Measurements from ENCODE around the gene CISH. TPM values are rescaled to one million over a fixed set of nuclear protein-coding genes. Genes with fewer than 3 reads are reported as not detected.

The CISH gene
- total RNA-seq, 1 experiment from 2014 or later, result 1.7 TPM

DNA sequence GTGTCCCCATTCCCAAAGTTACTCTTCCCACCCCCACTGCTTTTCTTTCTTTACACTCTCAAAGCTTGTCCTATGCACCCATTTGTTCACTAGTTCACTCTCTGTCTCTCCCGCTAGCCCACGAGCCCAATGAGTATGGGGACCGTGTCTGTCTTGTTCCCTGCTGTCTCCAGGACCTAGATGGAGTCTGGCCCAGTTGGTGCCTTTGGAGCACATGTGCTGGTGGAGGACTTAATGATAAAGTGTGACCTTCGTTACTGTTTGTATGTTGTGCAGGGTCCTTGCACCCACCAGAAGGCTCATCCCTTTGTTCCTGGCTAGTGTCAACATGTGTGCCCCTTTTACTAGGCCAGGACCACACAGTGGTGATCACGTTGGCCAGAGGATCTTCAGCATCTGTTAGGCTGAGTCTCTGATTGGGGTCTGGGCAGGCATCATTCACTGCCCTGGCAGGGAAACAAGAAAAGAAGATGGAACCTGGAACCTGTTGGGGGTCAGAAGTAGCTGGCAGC, 7.4 kb downstream of the CISH start:
- no peak overlapping the region for H3T11ph ChIP-seq (ENCODE audit: low read length)
- H3K23me2 ChIP-seq (ENCODE audit: insufficient read length, low read depth, low read length, poor library complexity, severe bottlenecking), result no peaks in the 10 kb centered on the region
- H3K27me3 Mint-ChIP-seq (ENCODE audit: low read depth), result peaks cover 4% of the 10 kb centered on the region; the same call in 1 of the 2 replicates
- H3K9me3 ChIP-seq (ENCODE audit: control insufficient read depth, low read depth, low read length), result no peaks in the 10 kb centered on the region
- no peak overlapping the region for H3K56ac ChIP-seq (ENCODE audit: insufficient read length, low read depth, low read length)
- H2AK5ac ChIP-seq (ENCODE audit: insufficient read length, low read length), result no peak overlapping the region
- no peak overlapping the region for H3K23ac ChIP-seq (ENCODE audit: insufficient read length, low read depth, low read length)
- no peak overlapping the region for H4K91ac ChIP-seq (ENCODE audit: insufficient read length, low read depth, low read length)
- H3K4me2 ChIP-seq (ENCODE audit: insufficient read depth, insufficient read length, low read length), result no peak overlapping the region
- no peak overlapping the region for H4K5ac ChIP-seq (ENCODE audit: insufficient read length, low read depth, low read length)
- no peak overlapping the region for H3K4me3 Mint-ChIP-seq
- H3K9ac ChIP-seq (ENCODE audit: extremely low read depth, insufficient read length, low read length), result no peak overlapping the region
- no peak overlapping the region for H2BK20ac ChIP-seq (ENCODE audit: low read depth, low read length, poor library complexity, severe bottlenecking)
- no peak overlapping the region for H3K27ac ChIP-seq (ENCODE audit: insufficient read length, low read depth, low read length)
- peaks cover 0 to 1% (median 0%) of the 10 kb centered on the region in 3 experiments; a peak in 1 of 7 replicates for H3K36me3 Mint-ChIP-seq (ENCODE audit: insufficient read depth in 1 of 3, low read depth in 3 of 3)
- no peak overlapping the region for H3K27ac Mint-ChIP-seq
- no peaks in the 10 kb centered on the region for H3K27me3 ChIP-seq (ENCODE audit: insufficient read depth, low read length)
- no peaks in the 10 kb centered on the region for H3K4me1 Mint-ChIP-seq
- H2BK12ac ChIP-seq (ENCODE audit: insufficient read length, low read depth, low read length), result no peak overlapping the region
- no peak overlapping the region for H4K8ac ChIP-seq (replicated peaks; ENCODE audit: insufficient read length, low read depth, low read length)
- no peaks in the 10 kb centered on the region for H3K79me2 ChIP-seq (ENCODE audit: insufficient read depth, low read length)
- H3K18ac ChIP-seq (ENCODE audit: insufficient read length, low read depth, low read length), result no peak overlapping the region
- no peaks in the 10 kb centered on the region for H3K79me1 ChIP-seq (ENCODE audit: insufficient read depth, low read depth, low read length, poor library complexity, severe bottlenecking)
- no peak overlapping the region for H3K4ac ChIP-seq (ENCODE audit: low read depth, low read length)
- no peak for DNase-seq
- no peaks in the 10 kb centered on the region for H3K9me3 Mint-ChIP-seq
- no peak overlapping the region for H2AFZ ChIP-seq (ENCODE audit: low read length)
- no peaks in the 10 kb centered on the region for H3K4me1 ChIP-seq (ENCODE audit: insufficient read depth, low read length)
- no peak for TF ChIP-seq CTCF (conservative IDR thresholded peaks at IDR 0.05)
- no peaks in the 10 kb centered on the region for H4K20me1 ChIP-seq (ENCODE audit: control insufficient read depth, insufficient read depth, insufficient read length)
- no peak overlapping the region for H2BK15ac ChIP-seq (ENCODE audit: low read depth, low read length)
- no peak overlapping the region for H3K14ac ChIP-seq (ENCODE audit: insufficient read depth, low read length)
- no peak overlapping the region for H2BK120ac ChIP-seq (ENCODE audit: low read depth, low read length, poor library complexity, severe bottlenecking)
- no peak overlapping the region for H2BK5ac ChIP-seq (ENCODE audit: insufficient read length, low read length)
- no CpG with 5 or more reads among the region's 5 CpGs for WGBS (ENCODE audit: extremely low coverage, insufficient read length, low lambda C conversion rate)

Data from H9 (cell line).